Ovary (tissue), 3 donors: ENCODE measurements around the gene FGGY.

Source experiments
- EP300 ChIP-seq: sonication (generic); formaldehyde crosslinking; IDR thresholded peaks from one replicate; pipeline ENCODE4 v1.6.1; 2017; ENCODE audit warnings: antibody characterized with exemption
- POLR2A ChIP-seq: fragments of 450-650 bp; IDR thresholded peaks from one replicate; pipeline ENCODE4 v1.6.1; 2017; ENCODE audit warnings: antibody characterized with exemption, mild to moderate bottlenecking, moderate library complexity
- TF ChIP-seq, protein P1 (sequence below), 3 donors: fragments of 450-650 bp in 2 of 3; fragments of 200-600 bp in 1 of 3; IDR thresholded peaks; one replicate each; pipeline versions ENCODE4 v1.5.1 to v1.8.0; 2016 to 2022; ENCODE audit warnings: antibody characterized with exemption in 3 of 3, mild to moderate bottlenecking in 1 of 3
- donor health status: DM: no; HTN: no; CAD: no.

DNA sequence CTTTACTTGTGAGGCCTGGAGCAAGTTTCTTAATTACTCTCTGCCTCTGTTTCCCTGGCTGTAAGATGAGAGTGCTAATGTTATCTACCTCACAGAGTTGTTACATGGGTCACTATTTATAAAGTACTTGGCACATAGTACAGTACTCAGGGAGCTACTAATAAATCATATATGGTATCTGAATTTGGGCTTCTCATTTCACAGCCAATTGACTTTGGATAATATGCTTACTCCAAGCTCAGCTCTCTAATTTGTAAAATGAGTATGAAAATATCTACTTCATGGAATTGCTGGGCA is 409.4 kb downstream of the FGGY start:
- TF ChIP-seq POLR2A (no peak), EP300 (no peak)
- TF ChIP-seq, protein P1, sequence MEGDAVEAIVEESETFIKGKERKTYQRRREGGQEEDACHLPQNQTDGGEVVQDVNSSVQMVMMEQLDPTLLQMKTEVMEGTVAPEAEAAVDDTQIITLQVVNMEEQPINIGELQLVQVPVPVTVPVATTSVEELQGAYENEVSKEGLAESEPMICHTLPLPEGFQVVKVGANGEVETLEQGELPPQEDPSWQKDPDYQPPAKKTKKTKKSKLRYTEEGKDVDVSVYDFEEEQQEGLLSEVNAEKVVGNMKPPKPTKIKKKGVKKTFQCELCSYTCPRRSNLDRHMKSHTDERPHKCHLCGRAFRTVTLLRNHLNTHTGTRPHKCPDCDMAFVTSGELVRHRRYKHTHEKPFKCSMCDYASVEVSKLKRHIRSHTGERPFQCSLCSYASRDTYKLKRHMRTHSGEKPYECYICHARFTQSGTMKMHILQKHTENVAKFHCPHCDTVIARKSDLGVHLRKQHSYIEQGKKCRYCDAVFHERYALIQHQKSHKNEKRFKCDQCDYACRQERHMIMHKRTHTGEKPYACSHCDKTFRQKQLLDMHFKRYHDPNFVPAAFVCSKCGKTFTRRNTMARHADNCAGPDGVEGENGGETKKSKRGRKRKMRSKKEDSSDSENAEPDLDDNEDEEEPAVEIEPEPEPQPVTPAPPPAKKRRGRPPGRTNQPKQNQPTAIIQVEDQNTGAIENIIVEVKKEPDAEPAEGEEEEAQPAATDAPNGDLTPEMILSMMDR (IDR thresholded peaks at IDR 0.05), result no peak
